Keratinocyte (primary cell): ENCODE results near the gene ATP11A. TPM values are rescaled to one million over a fixed set of nuclear protein-coding genes. Genes with fewer than 3 reads are reported as not detected.

Experiments
- DNase-seq: peaks from one replicate; pipeline ENCODE4 v3.0.0-alpha.2; 2011; ENCODE audit warnings: low read depth, missing footprints, low spot score
- FAIRE-seq: peaks from 2 replicates; lab custom pipeline; 2011; peaks lifted over from hg19 to GRCh38; lab: Jason Lieb, UNC
- H2AFZ ChIP-seq: 2 replicates; pipeline ENCODE4 v1.6.0; 2012; ENCODE audit warnings: low read length, control low read depth, inconsistent platforms; ENCODE audit not compliant: control insufficient read depth
- H3K27ac ChIP-seq: 2 replicates; pipeline ENCODE4 v1.5.1; 2011; ENCODE audit warnings: low read length; ENCODE audit not compliant: control insufficient read depth, insufficient read depth
- H3K27me3 ChIP-seq: 3 replicates; pipeline ENCODE4 v1.6.0; 2011; ENCODE audit warnings: low read length; ENCODE audit not compliant: control insufficient read depth, insufficient read depth; ENCODE audit errors: extremely low read depth
- H3K36me3 ChIP-seq, 2 experiments: 2 replicates in 1 of 2; 3 replicates in 1 of 2; pipeline ENCODE4 v1.5.1; 2011; ENCODE audit warnings: low read length in 2 of 2, mild to moderate bottlenecking in 1 of 2; ENCODE audit not compliant: control insufficient read depth in 2 of 2, insufficient read depth in 2 of 2; ENCODE audit errors: extremely low read depth in 1 of 2
- H3K4me1 ChIP-seq: 3 replicates; pipeline ENCODE4 v1.5.1; 2011; ENCODE audit warnings: low read length; ENCODE audit not compliant: control insufficient read depth, insufficient read depth; ENCODE audit errors: extremely low read depth
- H3K4me2 ChIP-seq: 3 replicates; pipeline ENCODE4 v1.6.0; 2011; ENCODE audit warnings: low read depth, low read length; ENCODE audit not compliant: control insufficient read depth, insufficient read depth; ENCODE audit errors: extremely low read depth
- H3K4me3 ChIP-seq, 3 experiments: fragments of 200-600 bp in 1 of 3; sonication (generic) in 1 of 3; 2 replicates in 2 of 3; 3 replicates in 1 of 3; pipeline ENCODE4 v1.5.1; 2011 to 2016; ENCODE audit warnings: low read length in 3 of 3, mild to moderate bottlenecking in 3 of 3, control low read depth in 2 of 3, inconsistent platforms in 1 of 3, low read depth in 1 of 3, mixed read lengths in 1 of 3, mixed run types in 1 of 3, moderate library complexity in 1 of 3; ENCODE audit not compliant: control insufficient read depth in 2 of 3, insufficient read depth in 2 of 3; ENCODE audit errors: extremely low read depth in 1 of 3
- H3K79me2 ChIP-seq: 2 replicates; pipeline ENCODE4 v1.6.0; 2012; ENCODE audit warnings: low read length; ENCODE audit not compliant: control insufficient read depth, insufficient read depth
- H3K9ac ChIP-seq: 3 replicates; pipeline ENCODE4 v1.6.0; 2011; ENCODE audit warnings: low read length; ENCODE audit not compliant: control insufficient read depth, insufficient read depth; ENCODE audit errors: extremely low read depth
- H3K9me1 ChIP-seq: 3 replicates; pipeline ENCODE4 v1.6.0; 2011; ENCODE audit warnings: low read length; ENCODE audit not compliant: control insufficient read depth, insufficient read depth; ENCODE audit errors: extremely low read depth
- H3K9me3 ChIP-seq: 2 replicates; pipeline ENCODE4 v1.5.1; 2012; ENCODE audit warnings: low read depth, low read length; ENCODE audit not compliant: control insufficient read depth
- H4K20me1 ChIP-seq: 3 replicates; pipeline ENCODE4 v1.6.0; 2011; ENCODE audit warnings: low read length; ENCODE audit not compliant: control insufficient read depth, insufficient read depth; ENCODE audit errors: extremely low read depth
- CTCF ChIP-seq, 3 experiments: IDR thresholded peaks in 1 of 3; conservative IDR thresholded peaks in 1 of 3; optimal IDR thresholded peaks in 1 of 3; 2 replicates in 2 of 3; 3 replicates in 1 of 3; pipeline versions ENCODE3 to v1.5.1; 2011; ENCODE audit warnings: low read length in 3 of 3, mild to moderate bottlenecking in 3 of 3, moderate library complexity in 2 of 3, control low read depth in 1 of 3, inconsistent platforms in 1 of 3; ENCODE audit not compliant: insufficient read depth in 2 of 3; ENCODE audit errors: extremely low read depth in 1 of 3
- EZH2 ChIP-seq: IDR thresholded peaks from one replicate; pipeline ENCODE4 v1.6.1; 2012; ENCODE audit warnings: inconsistent platforms, mild to moderate bottlenecking, low read length, moderate library complexity
- dilution Hi-C: fragments of 300-500 bp; cut with MboI; formaldehyde crosslinking; loops from one replicate; pipeline ENCODE4 v1.7.0; 2020; ENCODE audit warnings: low sequenced_read_pairs; ENCODE audit not compliant: extremely low pct_ligation_motif_present
- polyA plus RNA-seq, 5 experiments: library from polyadenylated mRNA; depleted of rRNA in 3 of 5; stranded (reverse) in 3 of 5; stranded (forward) in 1 of 5; unstranded in 1 of 5; fragments of >200 nt; gene quantifications; 1 replicate in 1 of 5; 2 replicates in 3 of 5; 3 replicates in 1 of 5; pipeline versions ENCODE4 v1.2.1 to v1.2.3, GENCODE V29; 2011 to 2012; ENCODE audit warnings: missing spikeins in 2 of 5, low read depth in 1 of 5, low replicate concordance in 1 of 5

The ATP11A gene
- polyA plus RNA-seq, 1 donor (not counting 4 experiments of a cell fraction or from before 2014, with no cell fraction given) = 4.3 TPM

GRCh38 chr13:112903606-112904195, 213.9 kb downstream of the ATP11A start:
- no peak overlapping the region for H3K4me3 ChIP-seq
- no peak overlapping the region for H3K4me2 ChIP-seq
- no peak overlapping the region for H2AFZ ChIP-seq
- H3K9me1 ChIP-seq = no peaks in the 10 kb centered on the region
- no peak for DNase-seq
- TF ChIP-seq EZH2 (no peak), CTCF (optimal IDR thresholded peaks at IDR 0.05 in 1 of 3, IDR thresholded peaks at IDR 0.05 in 1 of 3, conservative IDR thresholded peaks at IDR 0.05 in 1 of 3; ENCODE audit: extremely low read depth in 1 of 3, insufficient read depth in 2 of 3, low read length in 3 of 3) (no peak)
- no peaks in the 10 kb centered on the region for H3K79me2 ChIP-seq
- no peak overlapping the region for H3K9ac ChIP-seq
- peaks cover 36% of the 10 kb centered on the region for H3K27me3 ChIP-seq
- no peaks in the 10 kb centered on the region for H3K4me1 ChIP-seq
- peaks cover 3% of the 10 kb centered on the region for H3K9me3 ChIP-seq
- no peak for FAIRE-seq
- H3K27ac ChIP-seq = no peak overlapping the region
- H3K36me3 ChIP-seq = no peaks in the 10 kb centered on the region
- dilution Hi-C loops = no loop called here
- H4K20me1 ChIP-seq = no peaks in the 10 kb centered on the region

- dilution Hi-C loops = no loop called here
- FAIRE-seq = no peak
- H3K27me3 ChIP-seq = peaks cover 30% of the 10 kb centered on the region
- peaks cover 3% of the 10 kb centered on the region for H3K9me3 ChIP-seq
- H3K4me2 ChIP-seq = no peak overlapping the region
- TF ChIP-seq CTCF (optimal IDR thresholded peaks at IDR 0.05 in 1 of 3, IDR thresholded peaks at IDR 0.05 in 1 of 3, conservative IDR thresholded peaks at IDR 0.05 in 1 of 3; ENCODE audit: extremely low read depth in 1 of 3, insufficient read depth in 2 of 3, low read length in 3 of 3) (no peak), EZH2 (no peak)
- DNase-seq = no peak
- H3K9me1 ChIP-seq = no peaks in the 10 kb centered on the region
- H3K4me1 ChIP-seq = no peaks in the 10 kb centered on the region
- no peaks in the 10 kb centered on the region for H3K36me3 ChIP-seq
- no peaks in the 10 kb centered on the region for H3K79me2 ChIP-seq
- H2AFZ ChIP-seq = no peak overlapping the region
- H3K4me3 ChIP-seq = no peak overlapping the region
- no peak overlapping the region for H3K27ac ChIP-seq
- no peak overlapping the region for H3K9ac ChIP-seq
- H4K20me1 ChIP-seq = no peaks in the 10 kb centered on the region
These were observed 214.7 kb downstream of the ATP11A start for GRCh38 chr13:112904436-112904960.
